ENCODE results near the gene IQGAP1. TPM values are rescaled to one million over a fixed set of nuclear protein-coding genes. Genes with fewer than 3 reads are reported as not detected.

Gene IQGAP1
- total and polyA plus RNA-seq, 4 donors = 83.0 to 396 (median 189) TPM

- H3K36me3 ChIP-seq (ENCODE audit: control insufficient read depth in 4 of 4, insufficient read depth in 4 of 4, low read length in 4 of 4) = no peaks in the 10 kb centered on the region
- DNase-seq (no peak), ATAC-seq (ENCODE audit: insufficient read depth, low FRiP score) (no peak)
- H3K27ac ChIP-seq (ENCODE audit: low read depth in 1 of 2, low read length in 1 of 2) = no peak overlapping the region
- no peak overlapping the region for H3K4me3 ChIP-seq
- peaks cover 0 to 7% (median 0%) of the 10 kb centered on the region in 5 donors for H3K4me1 ChIP-seq (ENCODE audit: control insufficient read depth in 5 of 5, insufficient read depth in 5 of 5, low read length in 5 of 5)
- TF ChIP-seq CTCF (IDR thresholded peaks at IDR 0.05; ENCODE audit: control extremely low read depth, extremely low read depth) = no peak
- H3K9me3 ChIP-seq (ENCODE audit: control insufficient read depth in 4 of 4, insufficient read depth in 3 of 4, low read length in 3 of 4) = no peaks in the 10 kb centered on the region
- WGBS, 2 donors = 91 to 96% methylated on average over 6 of the region's 6 CpGs
- no peaks in the 10 kb centered on the region for H3K27me3 ChIP-seq (ENCODE audit: control insufficient read depth in 3 of 3, insufficient read depth in 3 of 3, low read length in 2 of 3)
- H3K9ac ChIP-seq (ENCODE audit: insufficient read depth in 1 of 2, low read length in 2 of 2) = no peak overlapping the region
Measured at GRCh38 chr15:90348456-90348855, 39.6 kb upstream of the IQGAP1 start.

GRCh38 chr15:90349072-90349471 is 39.0 kb upstream of the IQGAP1 start:
- WGBS, 2 donors = 95 to 96% methylated on average over 21 of the region's 21 CpGs
- no peak for TF ChIP-seq CTCF (IDR thresholded peaks at IDR 0.05; ENCODE audit: control extremely low read depth, extremely low read depth)
- H3K4me1 ChIP-seq (ENCODE audit: control insufficient read depth in 5 of 5, insufficient read depth in 5 of 5, low read length in 5 of 5) = peaks cover 0 to 7% (median 0%) of the 10 kb centered on the region in 5 donors
- no peak overlapping the region for H3K9ac ChIP-seq (ENCODE audit: insufficient read depth in 1 of 2, low read length in 2 of 2)
- DNase-seq = no peak
- H3K4me3 ChIP-seq = no peak overlapping the region
- ATAC-seq (ENCODE audit: insufficient read depth, low FRiP score) = no peak
- no peak overlapping the region for H3K27ac ChIP-seq (ENCODE audit: low read depth in 1 of 2, low read length in 1 of 2)
- no peaks in the 10 kb centered on the region for H3K9me3 ChIP-seq (ENCODE audit: control insufficient read depth in 4 of 4, insufficient read depth in 3 of 4, low read length in 3 of 4)
- H3K36me3 ChIP-seq (ENCODE audit: control insufficient read depth in 4 of 4, insufficient read depth in 4 of 4, low read length in 4 of 4) = no peaks in the 10 kb centered on the region
- H3K27me3 ChIP-seq (ENCODE audit: control insufficient read depth in 3 of 3, insufficient read depth in 3 of 3, low read length in 2 of 3) = no peaks in the 10 kb centered on the region

GRCh38 chr15:90349821-90350220 is 38.2 kb upstream of the IQGAP1 start:
- 89 to 90% methylated on average over 9 of the region's 9 CpGs for WGBS, 2 donors
- no peaks in the 10 kb centered on the region for H3K36me3 ChIP-seq (ENCODE audit: control insufficient read depth in 4 of 4, insufficient read depth in 4 of 4, low read length in 4 of 4)
- peaks cover 0 to 7% (median 0%) of the 10 kb centered on the region in 5 donors for H3K4me1 ChIP-seq (ENCODE audit: control insufficient read depth in 5 of 5, insufficient read depth in 5 of 5, low read length in 5 of 5)
- H3K9me3 ChIP-seq (ENCODE audit: control insufficient read depth in 4 of 4, insufficient read depth in 3 of 4, low read length in 3 of 4) = no peaks in the 10 kb centered on the region
- no peak for TF ChIP-seq CTCF (IDR thresholded peaks at IDR 0.05; ENCODE audit: control extremely low read depth, extremely low read depth)
- DNase-seq (no peak), ATAC-seq (ENCODE audit: insufficient read depth, low FRiP score) (no peak)
- no peaks in the 10 kb centered on the region for H3K27me3 ChIP-seq (ENCODE audit: control insufficient read depth in 3 of 3, insufficient read depth in 3 of 3, low read length in 2 of 3)
- no peak overlapping the region for H3K9ac ChIP-seq (ENCODE audit: insufficient read depth in 1 of 2, low read length in 2 of 2)
- no peak overlapping the region for H3K27ac ChIP-seq (ENCODE audit: low read depth in 1 of 2, low read length in 1 of 2)
- no peak overlapping the region for H3K4me3 ChIP-seq

GRCh38 chr15:90351479-90352106 is 36.4 kb upstream of the IQGAP1 start:
- 31 to 33% methylated on average over 25 of the region's 25 CpGs for WGBS, 2 donors
- DNase-seq (no peak), ATAC-seq (ENCODE audit: insufficient read depth, low FRiP score) (no peak)
- Histone ChIP-seq H3K9ac (ENCODE audit: insufficient read depth in 1 of 2, low read length in 2 of 2) (peak overlapping the region in 1 of 2 donors; percentile 63), H3K27ac (ENCODE audit: low read depth in 1 of 2, low read length in 1 of 2) (no peak overlapping the region), H3K36me3 (ENCODE audit: control insufficient read depth in 4 of 4, insufficient read depth in 4 of 4, low read length in 4 of 4) (no peaks in the 10 kb centered on the region), H3K4me1 (ENCODE audit: control insufficient read depth in 5 of 5, insufficient read depth in 5 of 5, low read length in 5 of 5) (peaks cover 0 to 7% (median 0%) of the 10 kb centered on the region in 5 donors), H3K27me3 (ENCODE audit: control insufficient read depth in 3 of 3, insufficient read depth in 3 of 3, low read length in 2 of 3) (no peaks in the 10 kb centered on the region), H3K9me3 (ENCODE audit: control insufficient read depth in 4 of 4, insufficient read depth in 3 of 4, low read length in 3 of 4) (no peaks in the 10 kb centered on the region), H3K4me3 (peak overlapping the region; percentile 32)
- TF ChIP-seq CTCF (IDR thresholded peaks at IDR 0.05; ENCODE audit: control extremely low read depth, extremely low read depth) = no peak

Data from lung (tissue), 12 donors.